Activated CD4-positive, alpha-beta T cell treated with anti-CD3 and anti-CD28 coated beads, Interleukin-2, Interleukin-6, amounts not matched to agents 100 ng/mL and 50 ng/mL, durations not matched to agents 16 hours and 8 hours (primary cell): ENCODE measurements around the gene SPRR1A.
"Not testable (repeated sequence)": the region's sequence is repeated elsewhere in the genome, so short reads cannot be mapped to it uniquely, and the experiment has no call there.

Source experiments
- DNase-seq: peaks from one replicate; pipeline ENCODE4 v3.0.0-alpha.2; 2020

SPRR1A gene

GRCh38 chr1:152976688-152977087 lies 7.2 kb upstream of the SPRR1A start:
- DNase-seq = no peak

GRCh38 chr1:152977614-152978013 lies 6.3 kb upstream of the SPRR1A start:
- no peak for DNase-seq

GRCh38 chr1:152980676-152981075 lies 3.2 kb upstream of the SPRR1A start:
- DNase-seq = no peak

GRCh38 chr1:152981146-152981871 lies 2.6 kb upstream of the SPRR1A start:
- no peak for DNase-seq

- DNase-seq = no peak
Observed at GRCh38 chr1:152982076-152982475, 1.8 kb upstream of the SPRR1A start.

- no peak for DNase-seq
Observed at GRCh38 chr1:152983234-152983633, 647 bp upstream of the SPRR1A start.

GRCh38 chr1:152986578-152986977 lies 2.7 kb downstream of the SPRR1A start:
- DNase-seq = no peak

- DNase-seq = no peak
Observed at GRCh38 chr1:152993186-152993585, 9.3 kb downstream of the SPRR1A start.

GRCh38 chr1:152995842-152996241 lies 12.0 kb downstream of the SPRR1A start:
- DNase-seq = no peak

- DNase-seq = no peak
Observed at GRCh38 chr1:152996633-152997400, 12.9 kb downstream of the SPRR1A start.

GRCh38 chr1:152997901-152998300 lies 14.0 kb downstream of the SPRR1A start:
- DNase-seq = no peak

- DNase-seq = no peak
Observed at GRCh38 chr1:152998476-152998875, 14.6 kb downstream of the SPRR1A start.

GRCh38 chr1:152999818-153000217 lies 15.9 kb downstream of the SPRR1A start:
- no peak for DNase-seq

GRCh38 chr1:153000294-153000693 lies 16.4 kb downstream of the SPRR1A start:
- no peak for DNase-seq

- DNase-seq = no peak
Observed at GRCh38 chr1:153001382-153001781, 17.5 kb downstream of the SPRR1A start, which contains the start of gene SPRR3. Gene SPRR3, plus strand, starts transcription at chr1:153001749. Its CDS starts 1,272 bp downstream, at chr1:153003021.

GRCh38 chr1:153011235-153011758 lies 27.4 kb downstream of the SPRR1A start:
- not testable (repeated sequence) for DNase-seq

GRCh38 chr1:153021829-153022228 lies 37.9 kb downstream of the SPRR1A start:
- not testable (repeated sequence) for DNase-seq

GRCh38 chr1:153022340-153022739 lies 38.5 kb downstream of the SPRR1A start:
- DNase-seq = not testable (repeated sequence)

- no peak for DNase-seq
Observed at GRCh38 chr1:153023109-153023508, 39.2 kb downstream of the SPRR1A start.

- no peak for DNase-seq
Observed at GRCh38 chr1:153024413-153024812, 40.5 kb downstream of the SPRR1A start.

GRCh38 chr1:153025797-153026196 lies 41.9 kb downstream of the SPRR1A start:
- DNase-seq = no peak

- DNase-seq = no peak
Observed at GRCh38 chr1:153028766-153029165, 44.9 kb downstream of the SPRR1A start.

- DNase-seq = no peak
Observed at GRCh38 chr1:153030895-153031294, 47.0 kb downstream of the SPRR1A start, which contains the start of gene SPRR1B. Gene SPRR1B, plus strand, starts transcription at chr1:153031203. Its CDS starts 1,143 bp downstream, at chr1:153032346.

GRCh38 chr1:153032073-153032472 lies 48.2 kb downstream of the SPRR1A start:
- DNase-seq = no peak
